Activated T-cell treated with anti-CD3 and anti-CD28 coated beads for 4 hours (primary cell): Measurements from ENCODE around the gene SSH2.
"Not testable (repeated sequence)": the region's sequence is repeated elsewhere in the genome, so short reads cannot be mapped to it uniquely, and the experiment has no call there.

ENCODE experiments used
- DNase-seq: peaks from one replicate; pipeline ENCODE4 v3.0.0-alpha.2; 2020

Gene SSH2

GRCh38 chr17:29698019-29698777 lies 231.8 kb downstream of the SSH2 start:
- no peak for DNase-seq

GRCh38 chr17:29697371-29697770 lies 232.7 kb downstream of the SSH2 start:
- DNase-seq, result no peak

- DNase-seq, result no peak
Observed at GRCh38 chr17:29694918-29695563, 235.0 kb downstream of the SSH2 start.

GRCh38 chr17:29693751-29694150 lies 236.3 kb downstream of the SSH2 start:
- no peak for DNase-seq

- DNase-seq, result no peak
Observed at GRCh38 chr17:29687596-29687995, 242.4 kb downstream of the SSH2 start.

GRCh38 chr17:29686993-29687590 lies 242.9 kb downstream of the SSH2 start:
- DNase-seq, result no peak

- no peak for DNase-seq
Observed at GRCh38 chr17:29683481-29683880, 246.5 kb downstream of the SSH2 start.

- DNase-seq, result no peak
Observed at GRCh38 chr17:29682987-29683386, 247.0 kb downstream of the SSH2 start.

- no peak for DNase-seq
Observed at GRCh38 chr17:29682054-29682453, 248.0 kb downstream of the SSH2 start.

GRCh38 chr17:29677824-29678223 lies 252.2 kb downstream of the SSH2 start:
- DNase-seq, result no peak

GRCh38 chr17:29677221-29677791 lies 252.7 kb downstream of the SSH2 start:
- DNase-seq, result no peak

GRCh38 chr17:29675961-29676360 lies 254.1 kb downstream of the SSH2 start:
- DNase-seq, result not testable (repeated sequence)

- no peak for DNase-seq
Observed at GRCh38 chr17:29674281-29674680, 255.7 kb downstream of the SSH2 start.

GRCh38 chr17:29671661-29672060 lies 258.4 kb downstream of the SSH2 start:
- DNase-seq, result no peak

GRCh38 chr17:29669266-29669665 lies 260.8 kb downstream of the SSH2 start:
- DNase-seq, result no peak

- no peak for DNase-seq
Observed at GRCh38 chr17:29667969-29668368, 262.1 kb downstream of the SSH2 start.

GRCh38 chr17:29665481-29665810 lies 264.6 kb downstream of the SSH2 start:
- no peak for DNase-seq

GRCh38 chr17:29664743-29665480 lies 265.1 kb downstream of the SSH2 start:
- DNase-seq, result no peak

- DNase-seq, result no peak
Observed at GRCh38 chr17:29663155-29663554, 266.9 kb downstream of the SSH2 start.

- DNase-seq, result no peak
Observed at GRCh38 chr17:29661213-29661612, 268.8 kb downstream of the SSH2 start.

GRCh38 chr17:29659155-29659554 lies 270.9 kb downstream of the SSH2 start:
- no peak for DNase-seq

GRCh38 chr17:29655323-29655722 lies 274.7 kb downstream of the SSH2 start:
- DNase-seq, result no peak

GRCh38 chr17:29653995-29654714 lies 275.9 kb downstream of the SSH2 start:
- no peak for DNase-seq
